Thyroid gland (tissue), 4 donors: ENCODE measurements around the gene SLC1A6.

Experiments used
- POLR2A ChIP-seq, 2 donors: fragments of 450-650 bp; IDR thresholded peaks; one replicate each; pipeline ENCODE4 v1.6.1; 2017; ENCODE audit warnings: antibody characterized with exemption in 2 of 2, mild to moderate bottlenecking in 2 of 2, moderate library complexity in 1 of 2
- TF ChIP-seq, protein P1 (sequence below), 6 experiments: fragments of 200-600 bp in 3 of 6; fragments of 450-650 bp in 3 of 6; sonication (generic) in 3 of 6; IDR thresholded peaks; one replicate each; pipeline ENCODE4 v1.5.1; 2016 to 2019; ENCODE audit warnings: antibody characterized with exemption in 6 of 6, mild to moderate bottlenecking in 2 of 6, inconsistent platforms in 1 of 6, moderate library complexity in 1 of 6

DNA sequence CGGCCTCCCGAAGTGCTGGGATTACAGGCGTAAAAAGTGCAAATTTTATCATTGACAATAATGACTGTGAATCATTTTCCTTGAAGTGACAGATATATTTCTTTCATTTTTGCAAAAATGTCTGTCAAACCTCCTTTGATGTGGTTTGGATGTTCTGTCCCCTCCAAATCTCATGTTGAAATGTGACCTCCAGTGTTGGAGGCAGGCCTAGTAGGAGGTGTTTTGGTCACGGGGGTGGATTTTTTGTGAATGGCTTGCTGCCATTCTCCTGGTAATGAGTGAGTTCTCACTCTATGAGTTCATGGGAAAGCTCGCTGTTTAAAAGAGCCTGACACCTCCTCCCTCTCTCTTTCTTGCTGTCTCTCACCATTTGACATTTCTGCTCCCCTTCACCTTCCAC, 5.5 kb upstream of the SLC1A6 start:
- TF ChIP-seq, protein P1, sequence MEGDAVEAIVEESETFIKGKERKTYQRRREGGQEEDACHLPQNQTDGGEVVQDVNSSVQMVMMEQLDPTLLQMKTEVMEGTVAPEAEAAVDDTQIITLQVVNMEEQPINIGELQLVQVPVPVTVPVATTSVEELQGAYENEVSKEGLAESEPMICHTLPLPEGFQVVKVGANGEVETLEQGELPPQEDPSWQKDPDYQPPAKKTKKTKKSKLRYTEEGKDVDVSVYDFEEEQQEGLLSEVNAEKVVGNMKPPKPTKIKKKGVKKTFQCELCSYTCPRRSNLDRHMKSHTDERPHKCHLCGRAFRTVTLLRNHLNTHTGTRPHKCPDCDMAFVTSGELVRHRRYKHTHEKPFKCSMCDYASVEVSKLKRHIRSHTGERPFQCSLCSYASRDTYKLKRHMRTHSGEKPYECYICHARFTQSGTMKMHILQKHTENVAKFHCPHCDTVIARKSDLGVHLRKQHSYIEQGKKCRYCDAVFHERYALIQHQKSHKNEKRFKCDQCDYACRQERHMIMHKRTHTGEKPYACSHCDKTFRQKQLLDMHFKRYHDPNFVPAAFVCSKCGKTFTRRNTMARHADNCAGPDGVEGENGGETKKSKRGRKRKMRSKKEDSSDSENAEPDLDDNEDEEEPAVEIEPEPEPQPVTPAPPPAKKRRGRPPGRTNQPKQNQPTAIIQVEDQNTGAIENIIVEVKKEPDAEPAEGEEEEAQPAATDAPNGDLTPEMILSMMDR (IDR thresholded peaks at IDR 0.05): no peak
- TF ChIP-seq POLR2A (IDR thresholded peaks at IDR 0.05): no peak
